Retina (tissue), 1 donor: Measurements from ENCODE around the gene FRZB.

ENCODE experiments used
- DNase-seq: peaks from one replicate; pipeline ENCODE4 v3.0.0-alpha.2; 2016

The FRZB gene

GRCh38 chr2:182784058-182784706 lies 82.3 kb downstream of the FRZB start:
- no peak for DNase-seq
